Naive thymus-derived CD4-positive, alpha-beta T cell (primary cell): ENCODE data around the gene SSNA1. TPM values are rescaled to one million over a fixed set of nuclear protein-coding genes. Genes with fewer than 3 reads are reported as not detected.

ENCODE experiments used
- ATAC-seq: fragments of 150-1000 bp; cut with Tn5 transposase; 2 replicates; pipeline ENCODE4 v1.10.0; 2021; ENCODE audit warnings: mild to moderate bottlenecking, moderate library complexity
- CTCF ChIA-PET: fragments of 350-600 bp; sonication (Branson Sonifier 250); formaldehyde crosslinking; loops from one replicate; lab custom pipeline; 2021; ENCODE audit warnings: antibody characterized with exemption; lab: Charles Lee
- POLR2A ChIA-PET: fragments of 350-600 bp; sonication (Branson Sonifier 250); formaldehyde crosslinking; loops from one replicate; lab custom pipeline; 2021; ENCODE audit warnings: antibody characterized with exemption, inconsistent platforms; lab: Charles Lee
- DNase-seq, 9 donors: peaks; one replicate each; pipeline versions ENCODE4 v3.0.0 to v3.0.0-alpha.2; 2020 to 2022; ENCODE audit warnings: mixed read lengths in 1 of 9
- H3K27ac ChIP-seq: one replicate; pipeline ENCODE4 v1.7.0; 2013; ENCODE audit warnings: mild to moderate bottlenecking, low read depth, low read length, moderate library complexity
- H3K27me3 ChIP-seq, 2 donors: one replicate each; pipeline ENCODE4 v1.7.0; 2013; ENCODE audit warnings: low read length in 2 of 2, mild to moderate bottlenecking in 2 of 2, moderate library complexity in 2 of 2; ENCODE audit not compliant: control insufficient read depth in 2 of 2, insufficient read depth in 2 of 2
- H3K36me3 ChIP-seq, 3 experiments: 1 replicate in 2 of 3; 2 replicates in 1 of 3; pipeline ENCODE4 v1.7.0; 2013; ENCODE audit warnings: low read length in 3 of 3, mild to moderate bottlenecking in 3 of 3, moderate library complexity in 1 of 3; ENCODE audit not compliant: insufficient read depth in 3 of 3, control insufficient read depth in 2 of 3
- H3K4me1 ChIP-seq, 2 donors: one replicate each; pipeline ENCODE4 v1.7.0; 2013; ENCODE audit warnings: low read length in 2 of 2, mild to moderate bottlenecking in 2 of 2, moderate library complexity in 1 of 2; ENCODE audit not compliant: control insufficient read depth in 2 of 2, insufficient read depth in 2 of 2
- H3K4me3 ChIP-seq: 2 replicates; pipeline ENCODE4 v1.7.0; 2013; ENCODE audit warnings: mild to moderate bottlenecking, low read length
- H3K9me3 ChIP-seq, 3 experiments: 1 replicate in 2 of 3; 2 replicates in 1 of 3; pipeline ENCODE4 v1.7.0; 2013; ENCODE audit warnings: low read length in 3 of 3; ENCODE audit not compliant: control insufficient read depth in 2 of 3
- H3K27ac Mint-ChIP-seq, 9 donors: one replicate each; pipeline ENCODE4 v1.8.0; 2020 to 2022; ENCODE audit warnings: mixed read lengths in 9 of 9, mild to moderate bottlenecking in 8 of 9, moderate library complexity in 5 of 9, inconsistent platforms in 2 of 9
- H3K27me3 Mint-ChIP-seq, 5 donors: one replicate each; pipeline ENCODE4 v1.8.0; 2021 to 2022; ENCODE audit warnings: mixed read lengths in 5 of 5, mild to moderate bottlenecking in 1 of 5
- H3K36me3 Mint-ChIP-seq, 5 donors: one replicate each; pipeline ENCODE4 v1.8.0; 2020 to 2022; ENCODE audit warnings: mixed read lengths in 5 of 5, mild to moderate bottlenecking in 3 of 5, inconsistent platforms in 1 of 5
- H3K4me1 Mint-ChIP-seq, 7 donors: one replicate each; pipeline ENCODE4 v1.8.0; 2020 to 2022; ENCODE audit warnings: mixed read lengths in 7 of 7, mild to moderate bottlenecking in 3 of 7, inconsistent platforms in 1 of 7
- H3K4me3 Mint-ChIP-seq, 10 donors: one replicate each; pipeline ENCODE4 v1.8.0; 2020 to 2022; ENCODE audit warnings: mild to moderate bottlenecking in 10 of 10, mixed read lengths in 10 of 10, moderate library complexity in 6 of 10, inconsistent platforms in 2 of 10
- H3K9me3 Mint-ChIP-seq, 11 donors: one replicate each; pipeline ENCODE4 v1.8.0; 2020 to 2022; ENCODE audit warnings: mixed read lengths in 11 of 11, mild to moderate bottlenecking in 4 of 11, inconsistent platforms in 1 of 11, moderate library complexity in 1 of 11
- intact Hi-C, 2 donors: fragments of 100-400 bp; cut with micrococcal nuclease; formaldehyde crosslinking; loops; one replicate each; pipeline ENCODE4 v1.15.1; 2023
- polyA plus RNA-seq, 2 donors: library from polyadenylated mRNA; unstranded; fragments of 300-500 nt; fragmentation: Illumina TruSeq; gene quantifications; one replicate each; pipeline ENCODE4 v1.2.3, GENCODE V29; 2021
- total RNA-seq, 6 experiments: library from RNA in 5 of 6; stranded (reverse) in 5 of 6; gene quantifications; 1 replicate in 5 of 6; 2 replicates in 1 of 6; pipeline ENCODE4 v1.2.3 and lab custom pipeline; 2021 to 2026

The SSNA1 gene
- total and polyA plus RNA-seq, 7 experiments from 2014 or later, result 37.9 to 133 (median 47.0) TPM

- no peaks in the 10 kb centered on the region for H3K9me3 ChIP-seq
- intact Hi-C loops, result no loop called here
- peaks cover 3 to 31% (median 17%) of the 10 kb centered on the region in 7 donors for H3K4me1 Mint-ChIP-seq
Observed at GRCh38 chr9:137192448-137192780, 3.9 kb downstream of the SSNA1 start.

GRCh38 chr9:137192859-137193258, 4.4 kb downstream of the SSNA1 start:
- ATAC-seq (no peak), DNase-seq (no peak)
- POLR2A ChIA-PET, result interaction anchor here (0.6 to 10.4 kb wide), 6 partner anchors 12 to 67 kb away, joined by 3 to 136 read pairs (median 4); partner anchors contain the start of genes NDOR1, TMEM203 and TPRN
- Mint-ChIP-seq H3K4me1 (peaks cover 0 to 26% (median 13%) of the 10 kb centered on the region in 7 donors), H3K27ac (no peak overlapping the region), H3K9me3 (peaks cover 0 to 2% (median 0%) of the 10 kb centered on the region in 11 donors), H3K4me3 (no peak overlapping the region), H3K27me3 (no peaks in the 10 kb centered on the region), H3K36me3 (peaks cover 0 to 6% (median 0%) of the 10 kb centered on the region in 5 donors)
- intact Hi-C loops, result no loop called here
- Histone ChIP-seq H3K9me3 (no peaks in the 10 kb centered on the region), H3K4me3 (no peak overlapping the region), H3K36me3 (peaks cover 0 to 28% (median 0%) of the 10 kb centered on the region in 3 experiments), H3K27me3 (no peaks in the 10 kb centered on the region), H3K4me1 (peaks cover 12 to 13% of the 10 kb centered on the region in 2 donors), H3K27ac (no peak overlapping the region)
- CTCF ChIA-PET, result interaction anchor here (0.6 to 1.0 kb wide), 2 partner anchors 399 to 561 kb away, joined by 3 read pairs; no protein-coding TSS in a partner anchor

More at GRCh38 chr9:137192448-137192780, 3.9 kb downstream of the SSNA1 start:
- no peaks in the 10 kb centered on the region for H3K27me3 ChIP-seq
- H3K4me3 ChIP-seq, result no peak overlapping the region
- Mint-ChIP-seq H3K36me3 (peaks cover 0 to 6% (median 0%) of the 10 kb centered on the region in 5 donors), H3K27me3 (no peaks in the 10 kb centered on the region), H3K9me3 (peaks cover 0 to 2% (median 0%) of the 10 kb centered on the region in 11 donors), H3K27ac (no peak overlapping the region), H3K4me3 (no peak overlapping the region)
- DNase-seq (no peak), ATAC-seq (no peak)
- ChIA-PET POLR2A (interaction anchor here (0.6 to 10.4 kb wide), 5 partner anchors 12 to 66 kb away, joined by 3 to 136 read pairs (median 4); partner anchors contain the start of genes NDOR1, TMEM203 and TPRN), CTCF (interaction anchor here (1.0 kb wide), 1 partner anchor 399 kb away, joined by 3 read pairs; no protein-coding TSS in a partner anchor)
- H3K4me1 ChIP-seq, result peaks cover 17 to 18% of the 10 kb centered on the region in 2 donors
- no peak overlapping the region for H3K27ac ChIP-seq
- H3K36me3 ChIP-seq, result peaks cover 0 to 28% (median 0%) of the 10 kb centered on the region in 3 experiments

GRCh38 chr9:137193771-137194170, 5.3 kb downstream of the SSNA1 start:
- Histone ChIP-seq H3K4me1 (peaks cover 11 to 13% of the 10 kb centered on the region in 2 donors), H3K4me3 (no peak overlapping the region), H3K27me3 (no peaks in the 10 kb centered on the region), H3K36me3 (peaks cover 0 to 20% (median 0%) of the 10 kb centered on the region in 3 experiments), H3K9me3 (no peaks in the 10 kb centered on the region), H3K27ac (no peak overlapping the region)
- Mint-ChIP-seq H3K9me3 (peaks cover 0 to 2% (median 0%) of the 10 kb centered on the region in 11 donors), H3K27ac (no peak overlapping the region), H3K36me3 (peaks cover 0 to 6% (median 0%) of the 10 kb centered on the region in 5 donors), H3K4me3 (no peak overlapping the region), H3K4me1 (peaks cover 0 to 27% (median 13%) of the 10 kb centered on the region in 7 donors), H3K27me3 (no peaks in the 10 kb centered on the region)
- intact Hi-C loops, result no loop called here
- POLR2A ChIA-PET, result interaction anchor here (1.3 to 10.4 kb wide), 2 partner anchors 11 to 29 kb away, joined by 4 to 136 read pairs; partner anchors contain the start of genes NDOR1, TMEM203 and TPRN
- ATAC-seq (no peak), DNase-seq (no peak)
- CTCF ChIA-PET, result interaction anchor here (0.6 kb wide), 1 partner anchor 562 kb away, joined by 3 read pairs; no protein-coding TSS in a partner anchor

- H3K27ac ChIP-seq, result no peak overlapping the region
- Mint-ChIP-seq H3K4me1 (peaks cover 0 to 22% (median 8%) of the 10 kb centered on the region in 7 donors), H3K36me3 (peaks cover 0 to 4% (median 0%) of the 10 kb centered on the region in 5 donors), H3K4me3 (no peak overlapping the region), H3K9me3 (no peaks in the 10 kb centered on the region), H3K27ac (no peak overlapping the region), H3K27me3 (no peaks in the 10 kb centered on the region)
- H3K4me1 ChIP-seq, result peaks cover 6 to 9% of the 10 kb centered on the region in 2 donors
- no peak overlapping the region for H3K4me3 ChIP-seq
- intact Hi-C loops, result no loop called here
- POLR2A ChIA-PET, result interaction anchor here (1.3 to 10.4 kb wide), 2 partner anchors 10 to 29 kb away, joined by 4 to 136 read pairs; partner anchors contain the start of genes NDOR1, TMEM203 and TPRN
- no peaks in the 10 kb centered on the region for H3K9me3 ChIP-seq
- no peak for DNase-seq
- CTCF ChIA-PET, result no interaction called here
- no peaks in the 10 kb centered on the region for H3K27me3 ChIP-seq
- ATAC-seq, result no peak
- peaks cover 0 to 20% (median 0%) of the 10 kb centered on the region in 3 experiments for H3K36me3 ChIP-seq
Observed at GRCh38 chr9:137194388-137194787, 5.9 kb downstream of the SSNA1 start.

GRCh38 chr9:137194909-137195308, 6.4 kb downstream of the SSNA1 start:
- no peaks in the 10 kb centered on the region for H3K27me3 Mint-ChIP-seq
- H3K36me3 Mint-ChIP-seq, result peaks cover 0 to 4% (median 0%) of the 10 kb centered on the region in 5 donors
- no peak overlapping the region for H3K4me3 ChIP-seq
- no peaks in the 10 kb centered on the region for H3K27me3 ChIP-seq
- intact Hi-C loops, result no loop called here
- ChIA-PET CTCF (no interaction called here), POLR2A (interaction anchor here (10.4 kb wide), 1 partner anchor 10 kb away, joined by 136 read pairs; the partner anchor contains the start of genes NDOR1, TMEM203 and TPRN)
- H3K27ac Mint-ChIP-seq, result no peak overlapping the region
- DNase-seq (no peak), ATAC-seq (no peak)
- H3K4me1 ChIP-seq, result peaks cover under 1 to 4% of the 10 kb centered on the region in 2 donors
- no peak overlapping the region for H3K27ac ChIP-seq
- peaks cover 0 to 17% (median 7%) of the 10 kb centered on the region in 7 donors for H3K4me1 Mint-ChIP-seq
- H3K36me3 ChIP-seq, result peaks cover 0 to 16% (median 0%) of the 10 kb centered on the region in 3 experiments
- no peaks in the 10 kb centered on the region for H3K9me3 ChIP-seq
- no peak overlapping the region for H3K4me3 Mint-ChIP-seq
- H3K9me3 Mint-ChIP-seq, result no peaks in the 10 kb centered on the region

- Mint-ChIP-seq H3K27ac (no peak overlapping the region), H3K36me3 (peaks cover 0 to 4% (median 0%) of the 10 kb centered on the region in 5 donors), H3K9me3 (no peaks in the 10 kb centered on the region), H3K4me1 (peaks cover 0 to 11% (median 4%) of the 10 kb centered on the region in 7 donors), H3K4me3 (no peak overlapping the region), H3K27me3 (no peaks in the 10 kb centered on the region)
- H3K9me3 ChIP-seq, result no peaks in the 10 kb centered on the region
- intact Hi-C loops, result no loop called here
- no peaks in the 10 kb centered on the region for H3K27me3 ChIP-seq
- DNase-seq, result no peak
- H3K36me3 ChIP-seq, result peaks cover 0 to 9% (median 0%) of the 10 kb centered on the region in 3 experiments
- no peaks in the 10 kb centered on the region for H3K4me1 ChIP-seq
- no peak overlapping the region for H3K27ac ChIP-seq
- no peak for ATAC-seq
- H3K4me3 ChIP-seq, result no peak overlapping the region
- CTCF ChIA-PET, result no interaction called here
- POLR2A ChIA-PET, result interaction anchor here (0.6 to 1.6 kb wide), 3 partner anchors 9 to 199 kb away, joined by 3 to 5 read pairs (median 4); partner anchors contain the start of genes CLIC3 and TMEM203
Observed at GRCh38 chr9:137195525-137196220, 7.2 kb downstream of the SSNA1 start.
